ENCODE data around the gene MTERF4. TPM values are rescaled to one million over a fixed set of nuclear protein-coding genes. Genes with fewer than 3 reads are reported as not detected.

The MTERF4 gene
- total RNA-seq, 1 donor from 2014 or later = 42.2 TPM

DNA sequence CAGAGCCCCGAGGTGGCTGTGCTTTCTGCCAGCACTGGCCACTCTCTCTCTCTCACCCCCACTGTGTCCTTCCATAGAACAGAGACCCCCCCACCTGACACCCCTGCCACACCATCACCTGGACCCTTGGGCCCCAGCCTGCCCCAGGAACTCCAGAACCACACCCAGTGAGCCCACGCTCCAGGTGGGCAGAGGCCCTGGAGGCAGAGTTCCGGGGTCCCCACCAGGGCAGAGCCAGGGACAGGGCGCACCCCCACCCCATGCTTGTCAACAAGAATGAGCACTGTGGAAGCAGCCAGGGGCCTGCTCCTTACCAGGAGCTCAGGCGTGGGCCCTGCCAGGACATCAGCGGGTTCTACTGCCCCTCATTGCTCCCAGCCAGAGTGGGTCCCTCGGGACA is 32.6 kb upstream of the MTERF4 start:
- no peaks in the 10 kb centered on the region for H3K36me3 ChIP-seq

GRCh38 chr2:241133436-241133820 is 31.3 kb upstream of the MTERF4 start:
- Histone ChIP-seq H2AFZ (replicated peaks) (no peak overlapping the region), H3K36me3 (no peaks in the 10 kb centered on the region), H3K27me3 (no peaks in the 10 kb centered on the region), H3K4me3 (no peak overlapping the region), H3K4me1 (no peaks in the 10 kb centered on the region), H3K9ac (no peak overlapping the region), H4K20me1 (ENCODE audit: low read depth) (no peaks in the 10 kb centered on the region), H3K9me3 (ENCODE audit: low read depth) (no peaks in the 10 kb centered on the region), H3K4me2 (no peak overlapping the region), H3F3A (ENCODE audit: low read depth) (no peaks in the 10 kb centered on the region), H3K27ac (no peak overlapping the region), H3K79me2 (ENCODE audit: low read depth) (no peaks in the 10 kb centered on the region)
- DNase-seq (ENCODE audit: low spot score) = no peak
- Mint-ChIP-seq H3K27ac (no peak overlapping the region), H3K36me3 (peaks cover 7% of the 10 kb centered on the region), H3K27me3 (ENCODE audit: insufficient read depth, low read depth) (no peaks in the 10 kb centered on the region), H3K9me3 (no peaks in the 10 kb centered on the region), H3K4me1 (no peaks in the 10 kb centered on the region), H3K4me3 (no peak overlapping the region)
- TF ChIP-seq EZH2 (IDR thresholded peaks at IDR 0.05) (no peak), EZH2phosphoT487 (IDR thresholded peaks at IDR 0.05) (no peak)
- TF ChIP-seq, protein P1, sequence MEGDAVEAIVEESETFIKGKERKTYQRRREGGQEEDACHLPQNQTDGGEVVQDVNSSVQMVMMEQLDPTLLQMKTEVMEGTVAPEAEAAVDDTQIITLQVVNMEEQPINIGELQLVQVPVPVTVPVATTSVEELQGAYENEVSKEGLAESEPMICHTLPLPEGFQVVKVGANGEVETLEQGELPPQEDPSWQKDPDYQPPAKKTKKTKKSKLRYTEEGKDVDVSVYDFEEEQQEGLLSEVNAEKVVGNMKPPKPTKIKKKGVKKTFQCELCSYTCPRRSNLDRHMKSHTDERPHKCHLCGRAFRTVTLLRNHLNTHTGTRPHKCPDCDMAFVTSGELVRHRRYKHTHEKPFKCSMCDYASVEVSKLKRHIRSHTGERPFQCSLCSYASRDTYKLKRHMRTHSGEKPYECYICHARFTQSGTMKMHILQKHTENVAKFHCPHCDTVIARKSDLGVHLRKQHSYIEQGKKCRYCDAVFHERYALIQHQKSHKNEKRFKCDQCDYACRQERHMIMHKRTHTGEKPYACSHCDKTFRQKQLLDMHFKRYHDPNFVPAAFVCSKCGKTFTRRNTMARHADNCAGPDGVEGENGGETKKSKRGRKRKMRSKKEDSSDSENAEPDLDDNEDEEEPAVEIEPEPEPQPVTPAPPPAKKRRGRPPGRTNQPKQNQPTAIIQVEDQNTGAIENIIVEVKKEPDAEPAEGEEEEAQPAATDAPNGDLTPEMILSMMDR (IDR thresholded peaks at IDR 0.05) = no peak

More for the DNA sequence above, 32.6 kb upstream of the MTERF4 start:
- no peaks in the 10 kb centered on the region for H3K27me3 Mint-ChIP-seq (ENCODE audit: insufficient read depth, low read depth)
- peaks cover 3% of the 10 kb centered on the region for H3K4me1 Mint-ChIP-seq
- Histone ChIP-seq H2AFZ (replicated peaks) (no peak overlapping the region), H3F3A (ENCODE audit: low read depth) (no peaks in the 10 kb centered on the region), H3K27ac (no peak overlapping the region), H3K79me2 (ENCODE audit: low read depth) (no peaks in the 10 kb centered on the region), H3K9me3 (ENCODE audit: low read depth) (no peaks in the 10 kb centered on the region), H3K4me1 (no peaks in the 10 kb centered on the region), H4K20me1 (ENCODE audit: low read depth) (no peaks in the 10 kb centered on the region), H3K9ac (no peak overlapping the region), H3K4me2 (no peak overlapping the region), H3K27me3 (no peaks in the 10 kb centered on the region), H3K4me3 (no peak overlapping the region)
- peaks cover 7% of the 10 kb centered on the region for H3K36me3 Mint-ChIP-seq
- no peak overlapping the region for H3K27ac Mint-ChIP-seq
- TF ChIP-seq EZH2 (IDR thresholded peaks at IDR 0.05) (no peak), EZH2phosphoT487 (IDR thresholded peaks at IDR 0.05) (no peak)
- TF ChIP-seq, protein P1 (IDR thresholded peaks at IDR 0.05) = no peak
- no peaks in the 10 kb centered on the region for H3K9me3 Mint-ChIP-seq
- DNase-seq (ENCODE audit: low spot score) = no peak
- H3K4me3 Mint-ChIP-seq = no peak overlapping the region

DNA sequence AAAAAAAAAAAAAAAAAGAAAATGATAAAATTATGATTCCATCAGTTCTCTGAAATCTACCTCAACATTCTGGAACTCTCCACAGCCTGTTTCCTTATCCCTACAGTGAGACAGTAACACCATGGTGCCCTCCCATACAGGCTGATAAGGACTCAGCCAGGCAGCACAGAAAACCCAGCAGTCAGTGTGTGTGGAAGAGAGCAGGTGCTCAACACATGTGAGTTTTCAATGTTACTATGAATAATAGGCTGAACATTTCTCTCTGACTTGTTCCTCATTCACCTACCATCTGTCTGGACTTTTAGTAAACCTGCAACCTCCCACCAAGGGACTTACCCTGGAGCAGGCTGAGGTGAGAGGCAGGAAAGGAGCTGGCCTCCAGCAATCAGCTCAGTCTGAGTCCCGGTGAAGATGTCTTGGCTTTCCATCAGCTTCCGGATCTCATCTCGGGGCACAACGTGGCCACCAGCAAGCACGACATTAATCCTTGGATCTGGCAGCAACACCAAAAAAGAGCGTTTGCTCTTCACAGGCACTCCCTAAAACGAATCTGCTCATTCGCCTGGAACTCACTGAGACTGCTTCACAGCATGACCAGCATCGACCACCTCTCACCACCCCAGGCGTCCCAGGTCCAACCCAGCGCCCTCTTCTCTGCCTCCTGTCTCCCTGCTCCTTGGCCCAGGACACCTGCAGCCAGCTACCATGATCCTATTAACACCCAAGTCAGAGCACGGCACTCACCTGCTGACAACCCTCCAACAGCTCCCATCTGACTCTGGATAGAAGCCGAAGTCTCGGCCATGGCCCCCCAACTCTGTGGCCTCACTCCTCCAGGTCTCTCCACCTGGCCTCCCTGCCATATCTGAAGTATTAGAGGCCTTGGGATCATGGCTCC is 30.7 kb upstream of the MTERF4 start:
- H3K4me1 ChIP-seq = no peaks in the 10 kb centered on the region
- no peak for DNase-seq (ENCODE audit: low spot score)
- no peak overlapping the region for H3K4me3 Mint-ChIP-seq
- H3K4me2 ChIP-seq = no peak overlapping the region
- no peaks in the 10 kb centered on the region for H4K20me1 ChIP-seq (ENCODE audit: low read depth)
- H3K4me3 ChIP-seq = no peak overlapping the region
- H3K36me3 Mint-ChIP-seq = peaks cover 7% of the 10 kb centered on the region
- H2AFZ ChIP-seq (replicated peaks) = no peak overlapping the region
- H3K79me2 ChIP-seq (ENCODE audit: low read depth) = no peaks in the 10 kb centered on the region
- no peaks in the 10 kb centered on the region for H3K9me3 Mint-ChIP-seq
- H3K27ac Mint-ChIP-seq = no peak overlapping the region
- H3K4me1 Mint-ChIP-seq = no peaks in the 10 kb centered on the region
- no peak overlapping the region for H3K27ac ChIP-seq
- H3K27me3 ChIP-seq = no peaks in the 10 kb centered on the region
- H3K36me3 ChIP-seq = no peaks in the 10 kb centered on the region
- H3F3A ChIP-seq (ENCODE audit: low read depth) = no peaks in the 10 kb centered on the region
- H3K9me3 ChIP-seq (ENCODE audit: low read depth) = no peaks in the 10 kb centered on the region
- TF ChIP-seq, protein P1 (IDR thresholded peaks at IDR 0.05) = no peak
- TF ChIP-seq EZH2 (IDR thresholded peaks at IDR 0.05) = no peak
- TF ChIP-seq EZH2phosphoT487 (IDR thresholded peaks at IDR 0.05) = no peak
- no peaks in the 10 kb centered on the region for H3K27me3 Mint-ChIP-seq (ENCODE audit: insufficient read depth, low read depth)
- no peak overlapping the region for H3K9ac ChIP-seq

All from neural progenitor cell (in vitro differentiated cells).